ENCODE data around the gene DKK2.

DKK2 gene

GRCh38 chr4:107036584-107037198, 578 bp upstream of the DKK2 start:
- Histone ChIP-seq H3K4me3 (ENCODE audit: low read depth, low read length) (peak overlapping the region; percentile 47), H3K79me2 (no peaks in the 10 kb centered on the region), H3K4me2 (ENCODE audit: low read length) (peak overlapping the region; percentile 81), H3K27ac (no peak overlapping the region), H3K4me1 (no peaks in the 10 kb centered on the region), H2AFZ (no peak overlapping the region), H3K36me3 (ENCODE audit: control insufficient read depth, insufficient read depth, low read length) (no peaks in the 10 kb centered on the region), H3K9ac (no peak overlapping the region), H3K9me3 (ENCODE audit: control insufficient read depth, low read length) (no peaks in the 10 kb centered on the region), H3K27me3 (ENCODE audit: control insufficient read depth, insufficient read depth, low read length) (no peaks in the 10 kb centered on the region)
- TF ChIP-seq CTCF (IDR thresholded peaks at IDR 0.05): no peak

- TF ChIP-seq CTCF (IDR thresholded peaks at IDR 0.05): no peak
- H3K79me2 ChIP-seq: no peaks in the 10 kb centered on the region
- H3K27me3 ChIP-seq (ENCODE audit: control insufficient read depth, insufficient read depth, low read length): no peaks in the 10 kb centered on the region
- no peak overlapping the region for H2AFZ ChIP-seq
- no peaks in the 10 kb centered on the region for H3K9me3 ChIP-seq (ENCODE audit: control insufficient read depth, low read length)
- H3K4me1 ChIP-seq: no peaks in the 10 kb centered on the region
- peak overlapping the region; percentile 81 for H3K4me2 ChIP-seq (ENCODE audit: low read length)
- H3K27ac ChIP-seq: no peak overlapping the region
- H3K36me3 ChIP-seq (ENCODE audit: control insufficient read depth, insufficient read depth, low read length): no peaks in the 10 kb centered on the region
- H3K4me3 ChIP-seq (ENCODE audit: low read depth, low read length): peak overlapping the region; percentile 47
- no peak overlapping the region for H3K9ac ChIP-seq
Measured at GRCh38 chr4:107034996-107035818, 906 bp downstream of the DKK2 start.

- no peaks in the 10 kb centered on the region for H3K27me3 ChIP-seq (ENCODE audit: control insufficient read depth, insufficient read depth, low read length)
- H3K9ac ChIP-seq: no peak overlapping the region
- H3K9me3 ChIP-seq (ENCODE audit: control insufficient read depth, low read length): no peaks in the 10 kb centered on the region
- no peaks in the 10 kb centered on the region for H3K36me3 ChIP-seq (ENCODE audit: control insufficient read depth, insufficient read depth, low read length)
- no peak for TF ChIP-seq CTCF (IDR thresholded peaks at IDR 0.05)
- H3K4me1 ChIP-seq: no peaks in the 10 kb centered on the region
- no peak overlapping the region for H3K4me2 ChIP-seq (ENCODE audit: low read length)
- H3K27ac ChIP-seq: no peak overlapping the region
- H3K79me2 ChIP-seq: no peaks in the 10 kb centered on the region
- no peak overlapping the region for H3K4me3 ChIP-seq (ENCODE audit: low read depth, low read length)
- peak overlapping the region; percentile 7 for H2AFZ ChIP-seq
Measured at GRCh38 chr4:107034091-107034995, 1.8 kb downstream of the DKK2 start.

- Histone ChIP-seq H3K36me3 (ENCODE audit: control insufficient read depth, insufficient read depth, low read length) (no peaks in the 10 kb centered on the region), H3K9ac (no peak overlapping the region), H3K79me2 (no peaks in the 10 kb centered on the region), H3K4me2 (ENCODE audit: low read length) (no peak overlapping the region), H3K9me3 (ENCODE audit: control insufficient read depth, low read length) (no peaks in the 10 kb centered on the region), H2AFZ (no peak overlapping the region), H3K27me3 (ENCODE audit: control insufficient read depth, insufficient read depth, low read length) (no peaks in the 10 kb centered on the region), H3K4me3 (ENCODE audit: low read depth, low read length) (no peak overlapping the region), H3K27ac (no peak overlapping the region), H3K4me1 (no peaks in the 10 kb centered on the region)
- no peak for TF ChIP-seq CTCF (IDR thresholded peaks at IDR 0.05)
Measured at GRCh38 chr4:107027379-107027778, 8.7 kb downstream of the DKK2 start.

All from parathyroid adenoma (tissue), 2 donors.